Measurements from ENCODE around the gene SCN4B.
"Not testable (repeated sequence)": the region's sequence is repeated elsewhere in the genome, so short reads cannot be mapped to it uniquely, and the experiment has no call there.

SCN4B gene

GRCh38 chr11:118186346-118187107 lies 33.9 kb upstream of the SCN4B start:
- no peak overlapping the region for H3K4me3 ChIP-seq (ENCODE audit: low read depth in 1 of 2, low read length in 2 of 2)
- H3K27ac ChIP-seq (ENCODE audit: low read depth, low read length): no peak overlapping the region
- H3K36me3 ChIP-seq (ENCODE audit: insufficient read depth, low read length): no peaks in the 10 kb centered on the region
- H3K9me3 ChIP-seq (ENCODE audit: low read length): no peaks in the 10 kb centered on the region
- H3K27me3 ChIP-seq (ENCODE audit: control insufficient read depth in 1 of 2, insufficient read depth in 2 of 2, low read length in 2 of 2): no peaks in the 10 kb centered on the region
- no peak overlapping the region for H3K9ac ChIP-seq (ENCODE audit: low read length)
- H3K4me1 ChIP-seq (ENCODE audit: insufficient read depth, low read length): no peaks in the 10 kb centered on the region

GRCh38 chr11:118184784-118185579 lies 32.4 kb upstream of the SCN4B start:
- no peaks in the 10 kb centered on the region for H3K27me3 ChIP-seq (ENCODE audit: control insufficient read depth in 1 of 2, insufficient read depth in 2 of 2, low read length in 2 of 2)
- peaks cover 10% of the 10 kb centered on the region for H3K4me1 ChIP-seq (ENCODE audit: insufficient read depth, low read length)
- no peaks in the 10 kb centered on the region for H3K9me3 ChIP-seq (ENCODE audit: low read length)
- H3K4me3 ChIP-seq (ENCODE audit: low read depth in 1 of 2, low read length in 2 of 2): no peak overlapping the region
- no peak overlapping the region for H3K9ac ChIP-seq (ENCODE audit: low read length)
- no peaks in the 10 kb centered on the region for H3K36me3 ChIP-seq (ENCODE audit: insufficient read depth, low read length)
- no peak overlapping the region for H3K27ac ChIP-seq (ENCODE audit: low read depth, low read length)

GRCh38 chr11:118183691-118184090 lies 31.1 kb upstream of the SCN4B start:
- H3K36me3 ChIP-seq (ENCODE audit: insufficient read depth, low read length); H3K27me3 ChIP-seq (ENCODE audit: control insufficient read depth in 1 of 2, insufficient read depth in 2 of 2, low read length in 2 of 2): not testable (repeated sequence)
- peaks cover 14% of the 10 kb centered on the region for H3K4me1 ChIP-seq (ENCODE audit: insufficient read depth, low read length)

GRCh38 chr11:118180300-118180703 lies 27.7 kb upstream of the SCN4B start:
- Histone ChIP-seq H3K4me3 (ENCODE audit: low read depth in 1 of 2, low read length in 2 of 2) (peak overlapping the region in 1 of 2 donors; percentile 43), H3K36me3 (ENCODE audit: insufficient read depth, low read length) (no peaks in the 10 kb centered on the region), H3K4me1 (ENCODE audit: insufficient read depth, low read length) (peaks cover 23% of the 10 kb centered on the region), H3K9ac (ENCODE audit: low read length) (no peak overlapping the region), H3K27me3 (ENCODE audit: control insufficient read depth in 1 of 2, insufficient read depth in 2 of 2, low read length in 2 of 2) (no peaks in the 10 kb centered on the region), H3K27ac (ENCODE audit: low read depth, low read length) (peak overlapping the region; percentile 47), H3K9me3 (ENCODE audit: low read length) (no peaks in the 10 kb centered on the region)

More at GRCh38 chr11:118183691-118184090, 31.1 kb upstream of the SCN4B start:
- H3K4me3 ChIP-seq (ENCODE audit: low read depth in 1 of 2, low read length in 2 of 2); H3K9me3 ChIP-seq (ENCODE audit: low read length); H3K27ac ChIP-seq (ENCODE audit: low read depth, low read length); H3K9ac ChIP-seq (ENCODE audit: low read length): not testable (repeated sequence)

- no peak overlapping the region for H3K4me3 ChIP-seq (ENCODE audit: low read depth in 1 of 2, low read length in 2 of 2)
- no peaks in the 10 kb centered on the region for H3K36me3 ChIP-seq (ENCODE audit: insufficient read depth, low read length)
- no peaks in the 10 kb centered on the region for H3K27me3 ChIP-seq (ENCODE audit: control insufficient read depth in 1 of 2, insufficient read depth in 2 of 2, low read length in 2 of 2)
- no peak overlapping the region for H3K9ac ChIP-seq (ENCODE audit: low read length)
- peaks cover 34% of the 10 kb centered on the region for H3K4me1 ChIP-seq (ENCODE audit: insufficient read depth, low read length)
- H3K9me3 ChIP-seq (ENCODE audit: low read length): no peaks in the 10 kb centered on the region
- no peak overlapping the region for H3K27ac ChIP-seq (ENCODE audit: low read depth, low read length)
These were observed 24.1 kb upstream of the SCN4B start for GRCh38 chr11:118176778-118177134.

- Histone ChIP-seq H3K4me3 (ENCODE audit: low read depth in 1 of 2, low read length in 2 of 2) (peak within 1 kb of the TSS; percentile 24 to 87), H3K27me3 (ENCODE audit: control insufficient read depth in 1 of 2, insufficient read depth in 2 of 2, low read length in 2 of 2) (no peaks in the 10 kb centered on the region), H3K9me3 (ENCODE audit: low read length) (no peaks in the 10 kb centered on the region), H3K27ac (ENCODE audit: low read depth, low read length) (peak within 1 kb of the TSS; percentile 51), H3K4me1 (ENCODE audit: insufficient read depth, low read length) (peaks cover 39% of the 10 kb centered on the region), H3K36me3 (ENCODE audit: insufficient read depth, low read length) (no peaks in the 10 kb centered on the region), H3K9ac (ENCODE audit: low read length) (peak within 1 kb of the TSS; percentile 57)
These were observed 23.6 kb upstream of the SCN4B start, which contains the start of gene SCN2B for GRCh38 chr11:118175993-118176777. TSS of gene SCN2B (minus strand) at chr11:118176639. CDS start at chr11:118176431, 208 bp downstream.

GRCh38 chr11:118175031-118175992 lies 22.7 kb upstream of the SCN4B start:
- Histone ChIP-seq H3K36me3 (ENCODE audit: insufficient read depth, low read length) (no peaks in the 10 kb centered on the region), H3K27me3 (ENCODE audit: control insufficient read depth in 1 of 2, insufficient read depth in 2 of 2, low read length in 2 of 2) (no peaks in the 10 kb centered on the region), H3K4me3 (ENCODE audit: low read depth in 1 of 2, low read length in 2 of 2) (peak overlapping the region; percentile 24 to 87), H3K9ac (ENCODE audit: low read length) (peak overlapping the region; percentile 57), H3K4me1 (ENCODE audit: insufficient read depth, low read length) (peaks cover 35% of the 10 kb centered on the region), H3K9me3 (ENCODE audit: low read length) (no peaks in the 10 kb centered on the region), H3K27ac (ENCODE audit: low read depth, low read length) (peak overlapping the region; percentile 51)

- Histone ChIP-seq H3K9me3 (ENCODE audit: low read length) (no peaks in the 10 kb centered on the region), H3K4me1 (ENCODE audit: insufficient read depth, low read length) (peaks cover 28% of the 10 kb centered on the region), H3K27ac (ENCODE audit: low read depth, low read length) (no peak overlapping the region), H3K27me3 (ENCODE audit: control insufficient read depth in 1 of 2, insufficient read depth in 2 of 2, low read length in 2 of 2) (no peaks in the 10 kb centered on the region), H3K4me3 (ENCODE audit: low read depth in 1 of 2, low read length in 2 of 2) (no peak overlapping the region), H3K9ac (ENCODE audit: low read length) (no peak overlapping the region), H3K36me3 (ENCODE audit: insufficient read depth, low read length) (no peaks in the 10 kb centered on the region)
These were observed 21.5 kb upstream of the SCN4B start for GRCh38 chr11:118174006-118174567.

- H3K9ac ChIP-seq (ENCODE audit: low read length): no peak overlapping the region
- no peaks in the 10 kb centered on the region for H3K27me3 ChIP-seq (ENCODE audit: control insufficient read depth in 1 of 2, insufficient read depth in 2 of 2, low read length in 2 of 2)
- H3K36me3 ChIP-seq (ENCODE audit: insufficient read depth, low read length): no peaks in the 10 kb centered on the region
- peaks cover 28% of the 10 kb centered on the region for H3K4me1 ChIP-seq (ENCODE audit: insufficient read depth, low read length)
- no peak overlapping the region for H3K27ac ChIP-seq (ENCODE audit: low read depth, low read length)
- H3K4me3 ChIP-seq (ENCODE audit: low read depth in 1 of 2, low read length in 2 of 2): no peak overlapping the region
- no peaks in the 10 kb centered on the region for H3K9me3 ChIP-seq (ENCODE audit: low read length)
These were observed 19.7 kb upstream of the SCN4B start for GRCh38 chr11:118172356-118172755.

- Histone ChIP-seq H3K9ac (ENCODE audit: low read length) (no peak overlapping the region), H3K9me3 (ENCODE audit: low read length) (no peaks in the 10 kb centered on the region), H3K4me3 (ENCODE audit: low read depth in 1 of 2, low read length in 2 of 2) (no peak overlapping the region), H3K4me1 (ENCODE audit: insufficient read depth, low read length) (peaks cover 28% of the 10 kb centered on the region), H3K27me3 (ENCODE audit: control insufficient read depth in 1 of 2, insufficient read depth in 2 of 2, low read length in 2 of 2) (no peaks in the 10 kb centered on the region), H3K27ac (ENCODE audit: low read depth, low read length) (no peak overlapping the region), H3K36me3 (ENCODE audit: insufficient read depth, low read length) (no peaks in the 10 kb centered on the region)
These were observed 18.8 kb upstream of the SCN4B start for GRCh38 chr11:118171269-118172062.
